Peyer's patch (tissue), 4 donors: Measurements from ENCODE around the gene TOP1.

ENCODE experiments used
- POLR2A ChIP-seq, 2 donors: fragments of 450-650 bp; IDR thresholded peaks; one replicate each; pipeline ENCODE4 v1.5.1; 2017; ENCODE audit warnings: antibody characterized with exemption in 2 of 2, mild to moderate bottlenecking in 2 of 2, moderate library complexity in 2 of 2
- TF ChIP-seq, protein P1 (sequence below), 6 experiments: fragments of 450-650 bp in 4 of 6; fragments of 200-600 bp in 2 of 6; sonication (generic) in 1 of 6; IDR thresholded peaks; one replicate each; pipeline ENCODE4 v1.5.1; 2017 to 2019; ENCODE audit warnings: antibody characterized with exemption in 6 of 6, mild to moderate bottlenecking in 3 of 6, moderate library complexity in 1 of 6

- TF ChIP-seq, protein P1, sequence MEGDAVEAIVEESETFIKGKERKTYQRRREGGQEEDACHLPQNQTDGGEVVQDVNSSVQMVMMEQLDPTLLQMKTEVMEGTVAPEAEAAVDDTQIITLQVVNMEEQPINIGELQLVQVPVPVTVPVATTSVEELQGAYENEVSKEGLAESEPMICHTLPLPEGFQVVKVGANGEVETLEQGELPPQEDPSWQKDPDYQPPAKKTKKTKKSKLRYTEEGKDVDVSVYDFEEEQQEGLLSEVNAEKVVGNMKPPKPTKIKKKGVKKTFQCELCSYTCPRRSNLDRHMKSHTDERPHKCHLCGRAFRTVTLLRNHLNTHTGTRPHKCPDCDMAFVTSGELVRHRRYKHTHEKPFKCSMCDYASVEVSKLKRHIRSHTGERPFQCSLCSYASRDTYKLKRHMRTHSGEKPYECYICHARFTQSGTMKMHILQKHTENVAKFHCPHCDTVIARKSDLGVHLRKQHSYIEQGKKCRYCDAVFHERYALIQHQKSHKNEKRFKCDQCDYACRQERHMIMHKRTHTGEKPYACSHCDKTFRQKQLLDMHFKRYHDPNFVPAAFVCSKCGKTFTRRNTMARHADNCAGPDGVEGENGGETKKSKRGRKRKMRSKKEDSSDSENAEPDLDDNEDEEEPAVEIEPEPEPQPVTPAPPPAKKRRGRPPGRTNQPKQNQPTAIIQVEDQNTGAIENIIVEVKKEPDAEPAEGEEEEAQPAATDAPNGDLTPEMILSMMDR (IDR thresholded peaks at IDR 0.05): no peak
- TF ChIP-seq POLR2A (IDR thresholded peaks at IDR 0.05): no peak
Measured at GRCh38 chr20:41123631-41124030, 95.0 kb downstream of the TOP1 start.
